Measurements from ENCODE around the gene SPOCK1.

SPOCK1 gene

GRCh38 chr5:137176609-137177008 is 322.5 kb downstream of the SPOCK1 start:
- Mint-ChIP-seq H3K27me3 (ENCODE audit: low read depth) (no peaks in the 10 kb centered on the region), H3K36me3 (ENCODE audit: low read depth) (no peaks in the 10 kb centered on the region), H3K27ac (no peak overlapping the region), H3K4me1 (peaks cover 6% of the 10 kb centered on the region), H3K4me3 (no peak overlapping the region), H3K9me3 (no peaks in the 10 kb centered on the region)
- no peak for TF ChIP-seq CTCF (IDR thresholded peaks at IDR 0.05; ENCODE audit: unreplicated experiment in 3 of 3)

- H3K36me3 Mint-ChIP-seq (ENCODE audit: low read depth): no peaks in the 10 kb centered on the region
- no peak for TF ChIP-seq CTCF (IDR thresholded peaks at IDR 0.05; ENCODE audit: unreplicated experiment in 3 of 3)
Measured at GRCh38 chr5:137176126-137176525, 323.0 kb downstream of the SPOCK1 start.

GRCh38 chr5:137174196-137174595 is 324.9 kb downstream of the SPOCK1 start:
- Mint-ChIP-seq H3K9me3 (no peaks in the 10 kb centered on the region), H3K36me3 (ENCODE audit: low read depth) (no peaks in the 10 kb centered on the region), H3K4me3 (no peak overlapping the region)

More at GRCh38 chr5:137176126-137176525, 323.0 kb downstream of the SPOCK1 start:
- peaks cover 6% of the 10 kb centered on the region for H3K4me1 Mint-ChIP-seq
- H3K9me3 Mint-ChIP-seq: no peaks in the 10 kb centered on the region
- H3K27ac Mint-ChIP-seq: no peak overlapping the region
- no peak overlapping the region for H3K4me3 Mint-ChIP-seq
- no peaks in the 10 kb centered on the region for H3K27me3 Mint-ChIP-seq (ENCODE audit: low read depth)

GRCh38 chr5:137172258-137172657 is 326.9 kb downstream of the SPOCK1 start:
- TF ChIP-seq CTCF (IDR thresholded peaks at IDR 0.05; ENCODE audit: unreplicated experiment in 3 of 3): no peak
- Mint-ChIP-seq H3K9me3 (no peaks in the 10 kb centered on the region), H3K4me3 (no peak overlapping the region), H3K27ac (no peak overlapping the region), H3K4me1 (peaks cover 3% of the 10 kb centered on the region), H3K36me3 (ENCODE audit: low read depth) (no peaks in the 10 kb centered on the region), H3K27me3 (ENCODE audit: low read depth) (no peaks in the 10 kb centered on the region)

More at GRCh38 chr5:137174196-137174595, 324.9 kb downstream of the SPOCK1 start:
- Mint-ChIP-seq H3K4me1 (peaks cover 6% of the 10 kb centered on the region), H3K27ac (no peak overlapping the region), H3K27me3 (ENCODE audit: low read depth) (no peaks in the 10 kb centered on the region)
- TF ChIP-seq CTCF (IDR thresholded peaks at IDR 0.05; ENCODE audit: unreplicated experiment in 3 of 3): no peak

DNA sequence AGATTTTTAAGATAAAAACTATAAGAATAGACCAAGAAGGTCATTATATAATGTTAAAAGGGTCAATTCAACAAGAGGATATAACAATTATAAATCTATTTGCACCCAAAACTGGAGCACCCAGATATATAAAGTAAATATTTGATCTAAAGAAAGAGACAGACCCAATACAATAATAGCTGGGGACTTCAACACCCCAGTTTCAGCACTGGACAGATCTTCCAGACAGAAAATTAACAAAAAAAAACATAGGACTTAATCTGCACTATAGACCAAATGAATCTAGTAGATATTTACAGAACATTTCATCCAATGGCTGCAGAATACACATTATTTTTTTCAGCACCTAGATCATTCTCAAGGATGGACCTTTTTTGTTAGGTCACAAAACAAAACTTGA is 331.9 kb downstream of the SPOCK1 start:
- Mint-ChIP-seq H3K4me1 (no peaks in the 10 kb centered on the region), H3K9me3 (no peaks in the 10 kb centered on the region), H3K4me3 (no peak overlapping the region), H3K27me3 (ENCODE audit: low read depth) (no peaks in the 10 kb centered on the region), H3K36me3 (ENCODE audit: low read depth) (no peaks in the 10 kb centered on the region), H3K27ac (no peak overlapping the region)
- no peak for TF ChIP-seq CTCF (IDR thresholded peaks at IDR 0.05; ENCODE audit: unreplicated experiment in 3 of 3)

DNA sequence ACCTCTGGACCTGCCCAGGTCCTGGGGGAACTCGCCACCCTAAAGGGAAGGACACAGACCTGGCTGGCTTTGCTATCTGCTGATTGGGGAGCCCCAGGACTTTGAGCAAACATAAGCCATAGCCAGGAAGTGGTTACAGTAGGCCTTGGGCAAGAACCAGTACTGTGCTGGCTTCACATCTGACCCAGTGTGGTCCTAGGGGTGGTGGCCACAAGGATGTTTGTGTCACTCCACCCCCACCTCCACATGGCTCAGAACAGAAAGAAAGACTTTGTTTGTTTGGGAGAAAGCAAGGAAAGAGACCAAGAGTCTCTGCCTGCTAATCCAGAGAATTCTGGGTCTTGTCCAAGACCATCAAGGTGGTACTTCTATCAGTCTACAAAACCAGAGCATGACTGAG is 334.2 kb downstream of the SPOCK1 start:
- Mint-ChIP-seq H3K4me1 (no peaks in the 10 kb centered on the region), H3K36me3 (ENCODE audit: low read depth) (no peaks in the 10 kb centered on the region), H3K27me3 (ENCODE audit: low read depth) (no peaks in the 10 kb centered on the region), H3K27ac (no peak overlapping the region), H3K4me3 (no peak overlapping the region), H3K9me3 (no peaks in the 10 kb centered on the region)
- no peak for TF ChIP-seq CTCF (IDR thresholded peaks at IDR 0.05; ENCODE audit: unreplicated experiment in 3 of 3)
